Vagina (tissue), 2 donors: Measurements from ENCODE around the gene BMF.

Experiments
- POLR2A ChIP-seq, 2 donors: fragments of 450-650 bp; IDR thresholded peaks; one replicate each; pipeline ENCODE4 v1.6.1; 2017; ENCODE audit warnings: antibody characterized with exemption in 2 of 2, mild to moderate bottlenecking in 2 of 2, moderate library complexity in 2 of 2
- POLR2AphosphoS5 ChIP-seq, 2 donors: sonication (generic); formaldehyde crosslinking; IDR thresholded peaks; one replicate each; pipeline ENCODE4 v1.9.0; 2017; ENCODE audit warnings: antibody characterized with exemption in 2 of 2, mild to moderate bottlenecking in 2 of 2, low read depth in 1 of 2; ENCODE audit not compliant: insufficient read depth in 1 of 2
- TF ChIP-seq, protein P1 (sequence below), 3 experiments: fragments of 450-650 bp in 2 of 3; fragments of 200-600 bp in 1 of 3; sonication (generic) in 1 of 3; IDR thresholded peaks; one replicate each; pipeline ENCODE4 v1.5.1; 2017 to 2019; ENCODE audit warnings: antibody characterized with exemption in 3 of 3, mild to moderate bottlenecking in 2 of 3, moderate library complexity in 2 of 3

- no peak for TF ChIP-seq POLR2A (IDR thresholded peaks at IDR 0.05)
- TF ChIP-seq, protein P1, sequence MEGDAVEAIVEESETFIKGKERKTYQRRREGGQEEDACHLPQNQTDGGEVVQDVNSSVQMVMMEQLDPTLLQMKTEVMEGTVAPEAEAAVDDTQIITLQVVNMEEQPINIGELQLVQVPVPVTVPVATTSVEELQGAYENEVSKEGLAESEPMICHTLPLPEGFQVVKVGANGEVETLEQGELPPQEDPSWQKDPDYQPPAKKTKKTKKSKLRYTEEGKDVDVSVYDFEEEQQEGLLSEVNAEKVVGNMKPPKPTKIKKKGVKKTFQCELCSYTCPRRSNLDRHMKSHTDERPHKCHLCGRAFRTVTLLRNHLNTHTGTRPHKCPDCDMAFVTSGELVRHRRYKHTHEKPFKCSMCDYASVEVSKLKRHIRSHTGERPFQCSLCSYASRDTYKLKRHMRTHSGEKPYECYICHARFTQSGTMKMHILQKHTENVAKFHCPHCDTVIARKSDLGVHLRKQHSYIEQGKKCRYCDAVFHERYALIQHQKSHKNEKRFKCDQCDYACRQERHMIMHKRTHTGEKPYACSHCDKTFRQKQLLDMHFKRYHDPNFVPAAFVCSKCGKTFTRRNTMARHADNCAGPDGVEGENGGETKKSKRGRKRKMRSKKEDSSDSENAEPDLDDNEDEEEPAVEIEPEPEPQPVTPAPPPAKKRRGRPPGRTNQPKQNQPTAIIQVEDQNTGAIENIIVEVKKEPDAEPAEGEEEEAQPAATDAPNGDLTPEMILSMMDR (IDR thresholded peaks at IDR 0.05): no peak
- TF ChIP-seq POLR2AphosphoS5 (IDR thresholded peaks at IDR 0.05; ENCODE audit: insufficient read depth in 1 of 2, low read depth in 1 of 2): no peak
Measured at GRCh38 chr15:40050788-40051470, 57.8 kb downstream of the BMF start.
